Caco-2 (cell line): Measurements from ENCODE around the gene LRP1B. TPM values are rescaled to one million over a fixed set of nuclear protein-coding genes. Genes with fewer than 3 reads are reported as not detected.

Experiments used
- BruUV-seq: library from RNA; stranded (reverse); fragments of 400-500 nt; replicated peaks from 2 replicates; lab custom pipeline; 2021; lab: Mats Ljungman, UMichigan
- CTCF ChIA-PET: fragments of 300-600 bp; sonication (Branson Sonifier 250); formaldehyde crosslinking; loops from one replicate; lab custom pipeline; 2022; ENCODE audit warnings: antibody characterized with exemption; lab: Charles Lee
- POLR2A ChIA-PET: fragments of 300-600 bp; sonication (Branson Sonifier 250); formaldehyde crosslinking; loops from one replicate; lab custom pipeline; 2022; ENCODE audit warnings: antibody characterized with exemption; lab: Charles Lee
- DNase-seq, 2 experiments: peaks; one replicate each; pipeline versions ENCODE4 v3.0.0 to v3.0.0-alpha.2; 2020 to 2022
- H3K27me3 ChIP-seq: replicated peaks from 2 replicates; pipeline ENCODE4 v1.6.0; 2011; ENCODE audit warnings: low read length; ENCODE audit not compliant: control insufficient read depth, insufficient read depth
- H3K36me3 ChIP-seq: 2 replicates; pipeline ENCODE4 v1.5.1; 2011; ENCODE audit warnings: low read length; ENCODE audit not compliant: control insufficient read depth, insufficient read depth
- H3K4me1 ChIP-seq: fragments of 250-450 bp; sonication (Bioruptor Pico); 2 replicates; pipeline ENCODE4 v1.5.1; 2020; ENCODE audit warnings: mild to moderate bottlenecking
- H3K4me3 ChIP-seq: 2 replicates; pipeline ENCODE4 v1.5.1; 2011; ENCODE audit warnings: low read depth, mild to moderate bottlenecking, control low read depth, low read length
- H3K9me3 ChIP-seq: fragments of 250-450 bp; sonication (Bioruptor Pico); 2 replicates; pipeline ENCODE4 v1.5.1; 2020; ENCODE audit warnings: mild to moderate bottlenecking, moderate library complexity
- H3K27ac Mint-ChIP-seq: one replicate; pipeline ENCODE4 v1.8.0; 2022; ENCODE audit warnings: mixed read lengths; ENCODE audit not compliant: unreplicated experiment
- H3K27me3 Mint-ChIP-seq: one replicate; pipeline ENCODE4 v1.8.0; 2022; ENCODE audit warnings: mixed read lengths; ENCODE audit not compliant: insufficient read depth, unreplicated experiment
- H3K36me3 Mint-ChIP-seq: one replicate; pipeline ENCODE4 v1.8.0; 2022; ENCODE audit warnings: mild to moderate bottlenecking, mixed read lengths; ENCODE audit not compliant: insufficient read depth, unreplicated experiment
- H3K4me1 Mint-ChIP-seq: one replicate; pipeline ENCODE4 v1.8.0; 2022; ENCODE audit warnings: low read depth, mixed read lengths; ENCODE audit not compliant: unreplicated experiment
- H3K4me3 Mint-ChIP-seq: one replicate; pipeline ENCODE4 v1.8.0; 2022; ENCODE audit warnings: mild to moderate bottlenecking, moderate library complexity, mixed read lengths; ENCODE audit not compliant: unreplicated experiment
- H3K9me3 Mint-ChIP-seq: one replicate; pipeline ENCODE4 v1.8.0; 2022; ENCODE audit warnings: mixed read lengths; ENCODE audit not compliant: unreplicated experiment
- CTCF ChIP-seq, 2 experiments: fragments of 200-600 bp in 1 of 2; IDR thresholded peaks; 1 replicate in 1 of 2; 2 replicates in 1 of 2; pipeline versions ENCODE4 v1.5.1 to v1.8.0; 2011 to 2022; ENCODE audit warnings: antibody characterized with exemption in 1 of 2, control low read depth in 1 of 2, inconsistent platforms in 1 of 2, low read depth in 1 of 2, low read length in 1 of 2, mild to moderate bottlenecking in 1 of 2, moderate library complexity in 1 of 2; ENCODE audit not compliant: insufficient read depth in 1 of 2, severe bottlenecking in 1 of 2, unreplicated experiment in 1 of 2
- intact Hi-C: fragments of 100-400 bp; cut with micrococcal nuclease; formaldehyde crosslinking; loops from one replicate; pipeline ENCODE4 v1.10.0; 2022; ENCODE audit not compliant: unreplicated experiment
- total RNA-seq: library from RNA; stranded (reverse); gene quantifications from 2 replicates; pipeline ENCODE4 v1.2.3, GENCODE V29; 2022

The LRP1B gene
- total RNA-seq, 1 experiment from 2014 or later = not detected

GRCh38 chr2:140786585-140786984 is 1344.2 kb downstream of the LRP1B start:
- no TSS peak for BruUV-seq
- intact Hi-C loops = no loop called here
- H3K9me3 ChIP-seq = no peaks in the 10 kb centered on the region
- no peaks in the 10 kb centered on the region for H3K36me3 Mint-ChIP-seq
- no peaks in the 10 kb centered on the region for H3K4me1 Mint-ChIP-seq
- no peak overlapping the region for H3K4me3 ChIP-seq
- H3K4me1 ChIP-seq = no peaks in the 10 kb centered on the region
- H3K27ac Mint-ChIP-seq = no peak overlapping the region
- DNase-seq = no peak
- POLR2A ChIA-PET = no interaction called here
- no peak for TF ChIP-seq CTCF (IDR thresholded peaks at IDR 0.05; ENCODE audit: insufficient read depth in 1 of 2, low read depth in 1 of 2, low read length in 1 of 2, severe bottlenecking in 1 of 2, unreplicated experiment in 1 of 2)
- no peak overlapping the region for H3K4me3 Mint-ChIP-seq
- CTCF ChIA-PET = no interaction called here
- peaks cover 6% of the 10 kb centered on the region for H3K27me3 Mint-ChIP-seq
- H3K9me3 Mint-ChIP-seq = no peaks in the 10 kb centered on the region
- H3K27me3 ChIP-seq = no peaks in the 10 kb centered on the region
- no peaks in the 10 kb centered on the region for H3K36me3 ChIP-seq

GRCh38 chr2:140775411-140775810 is 1355.4 kb downstream of the LRP1B start:
- H3K9me3 ChIP-seq = no peaks in the 10 kb centered on the region
- intact Hi-C loops = no loop called here
- Mint-ChIP-seq H3K36me3 (no peaks in the 10 kb centered on the region), H3K27me3 (no peaks in the 10 kb centered on the region), H3K4me1 (no peaks in the 10 kb centered on the region), H3K4me3 (no peak overlapping the region), H3K9me3 (no peaks in the 10 kb centered on the region), H3K27ac (no peak overlapping the region)
- POLR2A ChIA-PET = no interaction called here
- no peak overlapping the region for H3K4me3 ChIP-seq
- no peaks in the 10 kb centered on the region for H3K36me3 ChIP-seq
- no peaks in the 10 kb centered on the region for H3K4me1 ChIP-seq
- no peaks in the 10 kb centered on the region for H3K27me3 ChIP-seq
- DNase-seq = no peak
- TF ChIP-seq CTCF (IDR thresholded peaks at IDR 0.05; ENCODE audit: insufficient read depth in 1 of 2, low read depth in 1 of 2, low read length in 1 of 2, severe bottlenecking in 1 of 2, unreplicated experiment in 1 of 2) = no peak
- BruUV-seq = no TSS peak
- CTCF ChIA-PET = no interaction called here

GRCh38 chr2:140770645-140771044 is 1360.2 kb downstream of the LRP1B start:
- ChIA-PET POLR2A (no interaction called here), CTCF (no interaction called here)
- Mint-ChIP-seq H3K27me3 (no peaks in the 10 kb centered on the region), H3K4me1 (no peaks in the 10 kb centered on the region), H3K27ac (no peak overlapping the region), H3K4me3 (no peak overlapping the region), H3K9me3 (no peaks in the 10 kb centered on the region), H3K36me3 (no peaks in the 10 kb centered on the region)
- no TSS peak for BruUV-seq
- Histone ChIP-seq H3K4me3 (no peak overlapping the region), H3K4me1 (no peaks in the 10 kb centered on the region), H3K36me3 (no peaks in the 10 kb centered on the region), H3K9me3 (no peaks in the 10 kb centered on the region), H3K27me3 (no peaks in the 10 kb centered on the region)
- DNase-seq = no peak
- TF ChIP-seq CTCF (IDR thresholded peaks at IDR 0.05; ENCODE audit: insufficient read depth in 1 of 2, low read depth in 1 of 2, low read length in 1 of 2, severe bottlenecking in 1 of 2, unreplicated experiment in 1 of 2) = no peak
- intact Hi-C loops = no loop called here
